Ovary (tissue), 9 donors: Measurements from ENCODE around the gene COQ6. TPM values are rescaled to one million over a fixed set of nuclear protein-coding genes. Genes with fewer than 3 reads are reported as not detected.
"Not testable (repeated sequence)": the region's sequence is repeated elsewhere in the genome, so short reads cannot be mapped to it uniquely, and the experiment has no call there.

Experiments used
- DNase-seq, 5 donors: peaks; one replicate each; pipeline ENCODE4 v3.0.0-alpha.2; 2019 to 2020
- H3K27ac ChIP-seq, 2 donors: fragments of 200-600 bp; one replicate each; pipeline versions ENCODE4 v1.5.1 to v1.8.0; 2019 to 2022
- H3K27me3 ChIP-seq: fragments of 200-600 bp; one replicate; pipeline ENCODE4 v1.8.0; 2022
- H3K36me3 ChIP-seq: fragments of 200-600 bp; sonication (generic); one replicate; pipeline ENCODE4 v1.5.1; 2019
- H3K4me1 ChIP-seq: one replicate; pipeline ENCODE4 v1.8.1; 2013; ENCODE audit warnings: mild to moderate bottlenecking, moderate library complexity; ENCODE audit not compliant: insufficient read depth
- H3K4me3 ChIP-seq: fragments of 200-600 bp; sonication (generic); one replicate; pipeline ENCODE4 v1.5.1; 2017
- H3K9me3 ChIP-seq, 2 donors: fragments of 200-600 bp in 1 of 2; sonication (generic) in 1 of 2; one replicate each; pipeline versions ENCODE4 v1.5.1 to v1.8.1; 2013 to 2019; ENCODE audit warnings: mild to moderate bottlenecking in 1 of 2, moderate library complexity in 1 of 2
- EP300 ChIP-seq: sonication (generic); formaldehyde crosslinking; IDR thresholded peaks from one replicate; pipeline ENCODE4 v1.6.1; 2017; ENCODE audit warnings: antibody characterized with exemption
- POLR2A ChIP-seq: fragments of 450-650 bp; IDR thresholded peaks from one replicate; pipeline ENCODE4 v1.6.1; 2017; ENCODE audit warnings: antibody characterized with exemption, mild to moderate bottlenecking, moderate library complexity
- WGBS, 3 donors: extraction: QIAGEN DNeasy Blood & Tissue Kit in 1 of 3; methylation state at CpG; one replicate each; pipeline versions ENCODE4 v1.1.5 to v1.1.7; 2013 to 2017; 5-methylcytosine and 5-hydroxymethylcytosine counted together
- intact Hi-C, 4 donors: fragments of 100-400 bp; cut with DNase I; formaldehyde crosslinking; loops; one replicate each; pipeline versions ENCODE4 v1.11.0 to v1.15.1; 2022 to 2023
- polyA plus RNA-seq, 2 donors: library from polyadenylated mRNA; stranded (reverse); fragments of 200-250 nt in 1 of 2; fragments of 350-450 nt in 1 of 2; fragmentation: Illumina TruSeq in 1 of 2; extraction: RNeasy Lipid Tissue Mini Kit (QIAGEN cat#74804) in 1 of 2; gene quantifications; one replicate each; pipeline ENCODE4 v1.2.3, GENCODE V29; 2013 to 2014
- total RNA-seq, 7 donors: library from RNA; depleted of rRNA in 2 of 7; stranded (reverse); fragments of >200 nt in 2 of 7; fragmentation: NEBNext Ultra II Directional in 3 of 7; extraction: Animal tissue kit (Norgen Biotek cat#: 25700) in 3 of 7; gene quantifications; one replicate each; pipeline versions ENCODE4 v1.1.0 to v1.2.4, GENCODE V29; 2016 to 2023
- TF ChIP-seq, protein P1 (sequence below), 3 donors: fragments of 450-650 bp in 2 of 3; fragments of 200-600 bp in 1 of 3; IDR thresholded peaks; one replicate each; pipeline versions ENCODE4 v1.5.1 to v1.8.0; 2016 to 2022; ENCODE audit warnings: antibody characterized with exemption in 3 of 3, mild to moderate bottlenecking in 1 of 3
- donor health status: DM: no; HTN: no; CAD: no; lungs with moderate emphysema.
- donor health status: DM: no; HTN: no; CAD: no.
- donor health status: Bipolar disorder and iron deficiency.
- donor health status: DM: yes; HTN: yes; CAD: no.
- donor health status: DM: no; HTN: no; CAD: no.
- donor health status: DM: yes; HTN: yes; CAD: no.

Gene COQ6
- total and polyA plus RNA-seq, 9 donors: 17.1 to 31.8 (median 18.9) TPM

DNA sequence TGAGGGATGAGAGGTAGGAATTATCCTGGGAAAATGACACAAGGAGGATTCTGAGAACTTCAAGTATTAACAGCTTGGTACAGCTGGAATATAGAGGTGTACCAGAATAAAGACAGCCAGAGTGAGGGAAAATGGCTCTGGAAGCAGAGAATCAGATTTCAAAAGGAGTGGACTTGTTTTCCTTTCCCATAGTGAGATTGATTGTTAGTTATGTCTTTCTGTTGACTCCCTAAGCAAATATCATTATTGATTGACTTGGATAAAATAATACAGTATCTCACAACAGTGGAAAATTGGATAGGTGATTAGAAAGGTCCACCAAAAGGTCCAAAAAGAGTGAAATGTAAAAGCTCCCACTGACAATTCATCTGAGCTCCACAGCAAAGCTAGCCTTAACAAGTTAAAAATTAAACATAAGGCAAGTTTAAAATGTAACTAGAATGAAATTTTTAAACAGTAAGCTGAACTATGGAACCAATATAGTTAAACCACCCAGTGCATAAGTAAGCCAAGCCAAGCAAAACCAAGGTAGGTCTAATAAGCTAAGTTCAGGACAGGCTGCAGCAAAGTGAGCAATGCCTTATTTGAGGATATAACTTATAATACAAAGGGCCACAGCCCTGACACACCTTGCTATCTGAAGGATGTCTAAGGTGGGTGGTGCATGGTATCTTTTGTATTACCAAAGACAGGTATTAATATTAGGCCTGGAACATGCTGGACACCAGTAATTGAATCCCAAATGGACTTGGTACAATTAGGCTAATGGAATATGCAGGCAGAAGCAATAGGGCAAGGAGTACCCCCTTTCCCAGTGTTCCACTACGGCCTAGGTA, 47.2 kb downstream of the COQ6 start:
- no peak overlapping the region for H3K27ac ChIP-seq

DNA sequence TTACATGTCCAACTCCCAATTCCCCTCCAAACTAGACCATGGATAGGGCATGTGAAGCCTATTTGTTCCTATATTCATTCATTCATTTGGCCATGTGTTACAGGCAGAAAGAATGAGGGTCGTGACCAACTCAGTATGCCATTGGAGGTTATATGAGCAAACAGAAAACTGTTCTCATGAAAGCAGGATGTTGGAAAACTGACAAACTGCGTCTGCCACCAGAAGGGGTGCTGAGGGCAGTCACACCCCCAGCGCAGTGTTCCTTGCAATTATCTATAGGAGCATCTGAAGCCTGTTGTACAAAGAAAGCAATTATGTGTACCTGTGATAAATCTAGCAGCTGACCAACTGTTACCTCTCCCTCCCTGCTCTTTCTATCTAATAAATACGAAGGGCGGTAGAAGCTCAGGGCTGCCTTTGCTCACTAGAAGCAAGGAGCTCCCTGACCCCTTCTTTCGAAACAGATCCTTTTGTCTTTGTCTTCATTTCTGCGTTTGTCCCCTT, 47.9 kb downstream of the COQ6 start:
- DNase-seq: no peak
- H3K4me1 ChIP-seq: no peaks in the 10 kb centered on the region
- no peaks in the 10 kb centered on the region for H3K27me3 ChIP-seq
- H3K36me3 ChIP-seq: no peaks in the 10 kb centered on the region
- H3K4me3 ChIP-seq: no peak overlapping the region
- TF ChIP-seq POLR2A (no peak), EP300 (no peak)
- TF ChIP-seq, protein P1, sequence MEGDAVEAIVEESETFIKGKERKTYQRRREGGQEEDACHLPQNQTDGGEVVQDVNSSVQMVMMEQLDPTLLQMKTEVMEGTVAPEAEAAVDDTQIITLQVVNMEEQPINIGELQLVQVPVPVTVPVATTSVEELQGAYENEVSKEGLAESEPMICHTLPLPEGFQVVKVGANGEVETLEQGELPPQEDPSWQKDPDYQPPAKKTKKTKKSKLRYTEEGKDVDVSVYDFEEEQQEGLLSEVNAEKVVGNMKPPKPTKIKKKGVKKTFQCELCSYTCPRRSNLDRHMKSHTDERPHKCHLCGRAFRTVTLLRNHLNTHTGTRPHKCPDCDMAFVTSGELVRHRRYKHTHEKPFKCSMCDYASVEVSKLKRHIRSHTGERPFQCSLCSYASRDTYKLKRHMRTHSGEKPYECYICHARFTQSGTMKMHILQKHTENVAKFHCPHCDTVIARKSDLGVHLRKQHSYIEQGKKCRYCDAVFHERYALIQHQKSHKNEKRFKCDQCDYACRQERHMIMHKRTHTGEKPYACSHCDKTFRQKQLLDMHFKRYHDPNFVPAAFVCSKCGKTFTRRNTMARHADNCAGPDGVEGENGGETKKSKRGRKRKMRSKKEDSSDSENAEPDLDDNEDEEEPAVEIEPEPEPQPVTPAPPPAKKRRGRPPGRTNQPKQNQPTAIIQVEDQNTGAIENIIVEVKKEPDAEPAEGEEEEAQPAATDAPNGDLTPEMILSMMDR (IDR thresholded peaks at IDR 0.05): no peak
- intact Hi-C loops: no loop called here
- H3K9me3 ChIP-seq: no peaks in the 10 kb centered on the region
- H3K27ac ChIP-seq: no peak overlapping the region
- WGBS, 3 donors: 86 to 91% (median 86%) methylated on average over 7 of the region's 7 CpGs

More for the DNA sequence above, 47.2 kb downstream of the COQ6 start:
- Histone ChIP-seq H3K4me3 (no peak overlapping the region), H3K9me3 (no peaks in the 10 kb centered on the region), H3K4me1 (no peaks in the 10 kb centered on the region), H3K36me3 (no peaks in the 10 kb centered on the region), H3K27me3 (no peaks in the 10 kb centered on the region)
- TF ChIP-seq, protein P1 (IDR thresholded peaks at IDR 0.05): no peak
- TF ChIP-seq EP300: no peak
- no peak for TF ChIP-seq POLR2A
- DNase-seq: no peak
- intact Hi-C loops: no loop called here
- WGBS, 3 donors: 89 to 93% (median 92%) methylated on average over 1 of the region's 1 CpG

DNA sequence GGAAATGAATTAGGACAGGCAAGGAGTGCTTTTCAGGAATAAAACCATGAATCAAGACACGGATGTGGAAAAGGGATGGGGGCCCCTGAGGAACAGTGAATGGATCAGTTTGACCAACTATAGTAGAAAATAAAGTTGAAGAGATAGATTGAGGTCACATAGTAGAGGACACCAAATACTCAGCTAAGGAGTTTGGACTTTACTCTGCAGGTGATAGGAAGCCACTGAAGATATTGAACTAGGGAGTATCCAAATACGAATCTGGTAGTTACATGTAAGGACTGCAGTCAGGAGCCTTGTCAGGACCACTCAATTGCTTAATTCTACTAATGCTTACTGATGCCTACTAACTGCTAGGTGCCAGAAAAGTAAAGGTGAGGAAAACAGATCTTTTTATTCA, 48.6 kb downstream of the COQ6 start:
- H3K9me3 ChIP-seq: no peaks in the 10 kb centered on the region
- WGBS, 3 donors: 81 to 86% (median 84%) methylated on average over 2 of the region's 2 CpGs
- H3K27ac ChIP-seq: no peak overlapping the region
- no peak for DNase-seq
- H3K27me3 ChIP-seq: no peaks in the 10 kb centered on the region
- intact Hi-C loops: no loop called here
- H3K4me3 ChIP-seq: no peak overlapping the region
- no peak for TF ChIP-seq EP300
- TF ChIP-seq, protein P1 (IDR thresholded peaks at IDR 0.05): no peak
- TF ChIP-seq POLR2A: no peak
- H3K4me1 ChIP-seq: no peaks in the 10 kb centered on the region
- no peaks in the 10 kb centered on the region for H3K36me3 ChIP-seq

DNA sequence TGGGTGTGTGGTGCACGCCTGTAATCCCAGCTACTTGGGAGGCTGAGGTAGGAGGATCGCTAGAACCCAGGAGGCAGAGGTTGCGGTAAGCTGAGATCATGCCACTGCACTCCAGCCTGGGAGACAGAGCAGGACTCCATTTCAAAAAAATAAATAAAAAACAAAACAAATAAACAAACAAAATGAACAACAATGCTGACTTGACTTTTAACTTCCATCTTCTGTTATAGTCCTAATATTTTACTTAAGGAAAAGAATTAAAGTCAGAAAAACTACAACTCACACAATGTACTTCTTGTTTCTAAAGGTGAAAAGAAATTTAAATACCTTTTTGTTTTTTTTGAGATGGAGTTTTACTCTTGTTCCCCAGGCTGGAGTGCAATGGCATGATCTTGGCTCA, 55.6 kb downstream of the COQ6 start:
- not testable (repeated sequence) for H3K36me3 ChIP-seq
- 97 to 99% (median 98%) methylated on average over 3 of the region's 3 CpGs for WGBS, 3 donors

DNA sequence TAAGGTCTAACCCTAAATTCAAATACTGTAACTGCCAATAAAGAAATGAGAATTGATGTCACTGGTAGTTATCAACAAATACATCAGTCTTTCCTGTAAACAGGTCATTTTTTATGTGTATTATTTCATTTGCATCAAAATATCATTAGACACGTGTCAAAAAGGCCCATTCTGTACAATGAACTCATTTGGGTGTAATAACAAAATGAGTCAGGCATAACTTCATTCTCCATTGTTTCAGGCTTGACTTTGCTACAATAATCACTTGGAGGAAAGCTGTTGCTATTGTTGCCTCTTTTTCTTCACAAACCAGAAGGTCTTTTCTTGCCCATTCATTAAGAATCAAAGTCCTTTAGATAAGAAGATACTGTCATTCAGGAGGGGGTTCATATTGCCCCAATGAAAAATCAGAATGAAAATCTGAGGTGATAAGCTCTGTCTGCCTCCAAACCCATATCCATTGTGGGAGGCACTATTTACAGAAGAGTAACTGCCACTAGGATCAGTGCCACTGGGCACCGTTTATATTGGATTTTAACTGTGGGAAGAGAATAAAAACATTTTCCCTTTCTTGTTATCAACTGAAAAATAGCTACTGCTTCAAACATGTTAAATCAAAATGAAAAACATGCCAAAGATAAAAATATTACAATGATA, 58.9 kb downstream of the COQ6 start:
- no peaks in the 10 kb centered on the region for H3K4me1 ChIP-seq
- no peaks in the 10 kb centered on the region for H3K9me3 ChIP-seq
- H3K27me3 ChIP-seq: no peaks in the 10 kb centered on the region
- intact Hi-C loops: no loop called here
- no peak overlapping the region for H3K27ac ChIP-seq
- 63 to 74% (median 66%) methylated on average over 2 of the region's 2 CpGs for WGBS, 3 donors
- no peak overlapping the region for H3K4me3 ChIP-seq
- no peak for DNase-seq
- H3K36me3 ChIP-seq: no peaks in the 10 kb centered on the region
- TF ChIP-seq EP300: no peak
- TF ChIP-seq, protein P1 (IDR thresholded peaks at IDR 0.05): no peak
- no peak for TF ChIP-seq POLR2A

More for the DNA sequence above, 55.6 kb downstream of the COQ6 start:
- DNase-seq, intact Hi-C loops, H3K27me3 ChIP-seq, H3K27ac ChIP-seq, H3K4me1 ChIP-seq, H3K9me3 ChIP-seq, H3K4me3 ChIP-seq: not testable (repeated sequence)
